CD4-positive, alpha-beta T cell treated with Interferon gamma for 1 hour (primary cell): Measurements from ENCODE around the gene PDLIM7.
A peak's percentile ranks its signal among the peaks of the same experiment; 100 is the strongest.

ENCODE experiments used
- DNase-seq: peaks from one replicate; pipeline ENCODE4 v3.0.0-alpha.2; 2020

The PDLIM7 gene

DNA sequence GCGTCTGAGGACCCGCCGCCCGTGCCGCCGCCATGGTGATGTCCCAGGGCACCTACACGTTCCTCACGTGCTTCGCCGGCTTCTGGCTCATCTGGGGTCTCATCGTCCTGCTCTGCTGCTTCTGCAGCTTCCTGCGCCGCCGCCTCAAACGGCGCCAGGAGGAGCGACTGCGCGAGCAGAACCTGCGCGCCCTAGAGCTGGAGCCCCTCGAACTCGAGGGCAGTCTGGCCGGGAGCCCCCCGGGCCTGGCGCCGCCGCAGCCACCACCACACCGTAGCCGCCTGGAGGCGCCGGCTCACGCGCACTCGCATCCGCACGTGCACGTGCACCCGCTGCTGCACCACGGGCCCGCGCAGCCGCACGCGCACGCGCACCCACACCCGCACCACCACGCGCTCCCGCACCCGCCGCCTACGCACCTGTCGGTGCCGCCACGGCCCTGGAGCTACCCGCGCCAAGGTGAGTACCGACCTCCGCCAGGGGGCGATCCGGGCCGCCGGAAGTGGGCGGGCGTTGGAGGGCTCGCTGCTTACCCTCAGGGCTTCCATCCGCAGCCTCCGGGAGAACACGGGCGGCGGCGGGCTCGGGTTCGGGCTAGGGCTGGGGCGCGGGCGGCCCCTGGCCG lies 42.3 kb downstream of the PDLIM7 start:
- DNase-seq: peak; percentile 91

GRCh38 chr5:177454397-177455035 lies 42.9 kb downstream of the PDLIM7 start:
- peak; percentile 95 for DNase-seq

GRCh38 chr5:177453852-177454396 lies 43.5 kb downstream of the PDLIM7 start:
- DNase-seq: peak; percentile 62

DNA sequence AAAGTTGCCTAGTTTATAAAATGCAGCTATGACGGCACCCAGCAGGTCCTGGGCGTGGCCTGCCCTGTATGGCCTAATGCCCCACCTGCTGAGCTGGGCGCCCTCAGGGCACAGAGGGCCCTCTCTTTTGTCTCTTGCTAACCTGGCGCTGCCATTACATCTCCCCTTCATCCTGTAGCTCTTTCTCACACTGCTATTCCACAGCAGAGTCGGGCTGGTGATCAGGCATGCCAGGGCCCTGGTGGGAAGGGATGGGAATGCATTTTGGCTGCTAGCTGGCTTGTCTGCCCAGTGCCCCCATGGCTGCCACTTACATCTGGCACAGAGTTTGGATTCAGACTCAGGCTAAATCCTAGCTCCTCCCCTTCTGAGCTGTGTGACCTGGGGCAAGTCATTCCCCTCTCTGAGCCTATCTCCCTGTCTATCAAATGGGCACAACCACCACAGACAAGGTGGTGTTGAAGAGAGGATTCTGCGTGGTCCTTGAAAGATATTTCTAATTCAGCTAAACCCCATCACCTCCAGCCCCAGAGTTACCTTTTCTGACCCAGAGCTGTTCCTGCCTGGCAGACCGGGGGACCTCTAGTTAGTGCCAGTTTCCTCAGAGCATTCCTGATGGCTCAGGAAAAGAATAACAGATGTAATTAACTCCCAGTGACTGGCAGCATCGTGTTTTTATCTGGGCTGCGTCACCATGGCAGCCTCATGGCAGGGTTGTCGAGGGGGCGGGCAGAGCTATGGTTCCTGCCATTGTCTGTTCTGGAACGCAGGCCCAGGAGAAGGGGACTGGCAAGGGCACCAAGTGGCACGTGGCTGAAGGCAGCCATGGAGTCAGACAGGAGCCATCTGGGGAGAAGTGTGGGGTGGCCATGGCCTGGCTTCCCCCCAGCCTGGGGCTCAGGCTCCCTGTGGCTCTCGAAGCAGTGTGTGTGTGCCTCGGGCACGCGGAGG lies 44.4 kb downstream of the PDLIM7 start:
- DNase-seq: no peak

GRCh38 chr5:177450667-177451424 lies 46.6 kb downstream of the PDLIM7 start:
- no peak for DNase-seq

- DNase-seq: no peak
These were observed 48.0 kb downstream of the PDLIM7 start for GRCh38 chr5:177449140-177450061.

DNA sequence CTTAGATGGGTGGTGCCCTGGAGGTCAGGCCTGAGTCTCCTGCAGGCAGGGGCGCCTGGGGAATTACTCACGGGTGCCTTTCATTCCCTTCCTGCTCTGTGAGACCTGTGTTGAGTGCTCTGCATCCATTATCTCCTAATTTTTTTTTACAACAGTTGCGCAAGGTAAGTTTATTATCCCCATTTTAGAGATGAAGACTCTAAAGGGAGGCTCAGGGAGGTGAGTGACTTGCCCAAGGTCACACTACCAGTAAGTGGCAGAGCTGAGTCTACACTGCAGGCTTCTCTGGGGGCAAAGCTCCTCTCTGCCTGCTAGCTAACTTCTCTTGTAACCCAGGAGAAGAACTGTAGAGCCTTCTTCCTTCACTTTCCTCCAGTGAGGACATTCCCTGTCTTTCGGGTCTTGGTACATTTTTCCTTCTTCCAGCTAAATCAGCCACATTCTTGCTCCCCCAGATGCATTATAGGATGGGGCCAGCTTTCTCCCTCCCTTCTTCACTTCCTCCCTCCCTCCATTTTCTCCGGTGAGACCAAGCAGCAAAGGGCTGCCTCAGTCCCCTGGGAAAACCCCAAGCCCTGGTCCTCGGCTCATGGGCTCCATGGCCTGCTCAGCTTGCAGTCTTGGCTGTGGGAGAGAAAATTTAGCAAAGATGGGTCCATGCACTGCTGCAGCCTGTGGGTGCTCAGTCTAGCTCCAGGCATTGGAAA lies 49.0 kb downstream of the PDLIM7 start:
- no peak for DNase-seq

DNA sequence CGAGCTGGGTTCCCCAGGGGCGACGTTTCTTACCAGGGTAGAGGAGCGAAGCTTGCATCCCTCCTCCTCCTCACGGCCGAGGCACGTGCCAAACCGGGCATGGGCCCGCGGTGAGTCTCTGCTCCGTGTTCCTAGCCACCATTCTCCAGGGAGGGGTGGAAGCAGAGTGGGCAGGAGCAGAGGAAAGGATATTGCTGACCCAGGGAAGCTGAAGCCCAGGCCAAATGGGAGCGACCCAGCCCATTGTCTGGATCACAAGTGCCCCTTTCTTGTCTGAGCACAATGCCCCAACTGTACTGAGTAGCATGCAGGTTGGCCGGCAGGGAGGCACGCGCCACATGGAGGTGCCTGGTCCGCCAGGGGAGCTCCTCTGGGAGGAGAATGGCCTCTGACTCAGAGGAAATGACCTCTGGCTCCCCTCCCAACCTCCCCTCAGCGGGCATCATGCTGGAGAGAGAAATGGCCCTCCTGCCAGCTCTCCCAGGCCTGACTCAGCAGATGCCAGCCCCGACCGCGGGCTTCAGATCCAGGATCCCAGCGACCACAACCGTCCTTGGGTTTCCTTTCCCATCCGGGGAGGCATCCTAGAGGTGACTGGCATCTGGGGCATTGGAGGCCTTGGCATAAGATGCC lies 49.7 kb downstream of the PDLIM7 start:
- DNase-seq: peak; percentile 34

GRCh38 chr5:177447066-177447610 lies 50.3 kb downstream of the PDLIM7 start:
- peak; percentile 84 for DNase-seq

DNA sequence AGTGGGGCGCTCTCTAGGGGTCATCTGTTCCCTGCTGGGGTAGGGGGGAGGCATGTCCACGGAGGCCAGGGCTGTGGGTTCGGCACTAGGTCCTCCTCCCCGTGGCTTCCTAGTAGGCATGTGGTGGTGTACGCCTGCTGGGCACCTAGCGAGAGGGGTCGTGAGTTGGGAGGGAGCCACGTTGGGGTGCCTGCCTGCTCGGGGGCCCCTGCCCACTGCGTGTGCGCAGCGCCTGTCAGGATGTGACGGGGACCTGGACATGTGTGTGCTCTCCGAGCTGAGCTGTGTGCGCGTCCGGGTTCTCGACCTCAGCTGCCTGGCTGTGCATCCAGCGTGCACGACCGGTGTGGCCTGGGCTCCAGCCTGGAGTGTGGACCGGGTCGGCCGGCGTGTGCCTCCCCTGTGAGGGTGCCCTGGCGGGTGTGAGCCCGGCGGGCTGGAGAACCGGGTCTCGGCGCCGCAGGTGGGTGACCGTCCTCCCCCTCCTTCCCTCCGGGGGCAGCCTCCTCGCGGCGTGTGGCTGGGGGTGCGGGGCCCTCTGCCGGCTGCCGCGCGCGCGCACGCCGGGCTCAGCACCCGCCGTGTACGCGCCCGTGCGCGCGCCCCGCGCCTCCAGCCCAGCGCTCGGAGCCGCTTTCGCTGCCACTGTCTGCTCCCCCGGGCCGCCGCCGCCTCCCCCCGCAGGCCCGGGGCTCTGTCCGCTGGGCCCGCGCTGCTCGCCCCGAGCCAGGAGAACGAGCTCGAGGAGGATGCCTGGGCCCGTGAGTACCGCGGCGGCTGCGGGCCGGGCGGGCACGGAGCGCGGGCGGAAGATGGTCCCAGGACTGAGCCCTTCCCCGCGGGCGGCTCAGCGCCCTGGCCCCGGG lies 51.0 kb downstream of the PDLIM7 start, which contains the start of gene PRR7:
PRR7 (plus strand) TSS at position 615 of the 866 bp plus-strand sequence. CDS start 8,254 bp downstream, outside the sequence.
- DNase-seq: peak; percentile 77

- no peak for DNase-seq
These were observed 51.5 kb downstream of the PDLIM7 start for GRCh38 chr5:177445917-177446199.

DNA sequence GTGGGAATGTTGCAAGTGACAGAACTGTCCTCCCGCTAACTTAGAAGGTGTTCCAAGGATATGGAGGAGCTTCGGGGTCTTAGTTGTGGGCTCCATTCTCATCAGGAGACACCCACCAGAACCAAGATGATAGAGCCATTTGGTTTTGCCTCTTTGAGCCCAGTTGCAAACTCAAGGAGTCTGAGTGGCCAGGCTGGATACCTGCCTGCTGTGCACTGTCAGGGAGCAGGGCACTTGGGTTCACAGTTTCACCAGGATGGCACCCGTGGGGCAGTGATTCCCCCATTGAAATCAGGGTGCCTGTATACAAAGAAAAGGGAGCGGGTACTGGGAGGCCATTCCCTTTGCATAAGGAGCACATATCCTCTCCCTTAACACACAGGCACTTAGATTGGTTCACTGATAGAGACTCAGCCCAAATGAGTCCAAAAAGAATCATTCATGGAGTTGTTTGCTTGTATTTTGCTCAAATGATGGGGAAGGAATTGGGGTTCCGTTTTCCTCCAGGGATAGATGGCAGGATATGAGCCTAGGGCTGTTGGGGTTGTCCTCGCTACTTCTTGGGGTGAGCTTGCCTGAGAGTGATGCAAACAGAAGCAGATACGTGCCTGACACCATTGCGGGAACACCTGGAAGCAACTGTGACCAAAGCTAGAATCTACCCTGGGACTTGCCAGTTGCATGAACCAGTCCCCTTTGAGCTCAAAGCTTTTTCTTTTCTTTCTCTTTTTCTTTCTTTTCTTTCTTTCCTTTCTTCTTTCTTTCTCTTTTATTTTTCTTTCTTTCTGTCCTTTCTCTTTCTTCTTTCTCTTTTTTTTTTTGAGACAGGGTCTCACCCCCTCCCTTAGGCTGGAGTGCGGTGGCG lies 52.1 kb downstream of the PDLIM7 start:
- DNase-seq: no peak

- DNase-seq: peak; percentile 25
These were observed 53.0 kb downstream of the PDLIM7 start for GRCh38 chr5:177444106-177445051.

DNA sequence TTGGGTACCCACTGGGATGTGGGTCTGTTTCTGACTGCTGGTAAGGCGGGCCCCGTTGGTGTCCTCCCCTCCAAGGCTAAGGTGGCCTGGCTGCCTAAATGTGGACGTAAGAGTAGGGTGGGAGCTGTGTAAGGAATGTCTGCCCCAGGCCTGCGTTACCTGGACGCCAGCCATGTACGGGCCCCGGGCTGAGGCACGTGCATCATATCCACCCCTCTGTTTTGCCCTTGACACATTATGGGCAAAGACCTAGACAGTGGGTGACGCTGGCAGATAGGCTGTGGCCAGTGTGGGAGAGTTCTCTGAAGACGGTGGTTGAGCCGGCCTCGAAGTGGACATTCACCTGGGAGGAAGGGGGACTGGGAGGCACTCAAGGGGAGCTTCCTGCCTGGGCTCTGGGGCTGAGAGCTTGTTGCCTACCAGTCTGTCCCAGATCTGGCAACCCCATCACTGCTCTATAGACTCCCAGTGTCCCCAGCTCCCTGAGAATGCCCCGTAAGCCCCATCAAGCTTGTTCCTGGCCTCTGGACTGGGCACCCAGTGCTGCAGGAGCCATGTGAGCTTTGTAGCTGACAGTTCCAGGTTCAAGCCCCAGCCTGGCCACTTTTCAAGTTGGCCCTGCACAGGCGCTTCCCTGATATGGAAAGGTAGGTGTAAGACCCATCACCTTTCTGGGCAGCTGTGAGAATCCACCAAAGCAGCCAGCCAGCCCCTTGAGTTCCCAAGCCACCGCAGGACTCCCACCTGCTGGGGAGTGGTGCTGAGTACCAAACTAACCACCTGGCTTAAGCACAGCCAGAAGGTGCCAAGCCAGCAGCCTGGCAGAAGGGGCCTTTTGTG lies 54.0 kb downstream of the PDLIM7 start:
- no peak for DNase-seq

- DNase-seq: no peak
These were observed 55.2 kb downstream of the PDLIM7 start for GRCh38 chr5:177442066-177442826.
